Raji (cell line): ENCODE data around the gene SH3BP2.

ENCODE experiments used
- POLR2A ChIP-seq: IDR thresholded peaks from 2 replicates; pipeline ENCODE4 v1.6.1; 2011; ENCODE audit warnings: low read depth, low read length, control low read depth; ENCODE audit not compliant: insufficient read depth

Gene SH3BP2

GRCh38 chr4:2792711-2793585 is at the start of gene SH3BP2:
SH3BP2 (plus strand) TSS chr4:2793085; CDS start chr4:2820618, 27,533 bp downstream.
- no peak for TF ChIP-seq POLR2A

GRCh38 chr4:2743518-2744445 is 49.1 kb upstream of the SH3BP2 start:
- no peak for TF ChIP-seq POLR2A

GRCh38 chr4:2744576-2745270 is 48.2 kb upstream of the SH3BP2 start:
- TF ChIP-seq POLR2A = no peak

- no peak for TF ChIP-seq POLR2A
Observed at GRCh38 chr4:2745516-2745915, 47.4 kb upstream of the SH3BP2 start.

- 0 out of 2 replicates have a peak, but pooled peaks have one; percentile 44 for TF ChIP-seq POLR2A
Observed at GRCh38 chr4:2745981-2746806, 46.7 kb upstream of the SH3BP2 start.

GRCh38 chr4:2746891-2747695 is 45.8 kb upstream of the SH3BP2 start:
- TF ChIP-seq POLR2A = no peak

GRCh38 chr4:2750719-2751605 is 41.9 kb upstream of the SH3BP2 start:
- no peak for TF ChIP-seq POLR2A

- no peak for TF ChIP-seq POLR2A
Observed at GRCh38 chr4:2753436-2753835, 39.4 kb upstream of the SH3BP2 start.

- no peak for TF ChIP-seq POLR2A
Observed at GRCh38 chr4:2754848-2755819, 37.8 kb upstream of the SH3BP2 start.

GRCh38 chr4:2755821-2756690 is 36.8 kb upstream of the SH3BP2 start, which contains the start of gene TNIP2:
TNIP2 (minus strand) TSS chr4:2756336; CDS start chr4:2756289, 47 bp downstream.
- peak; percentile 93 for TF ChIP-seq POLR2A

GRCh38 chr4:2756691-2757350 is 36.1 kb upstream of the SH3BP2 start:
- no peak for TF ChIP-seq POLR2A
